ENCODE data around the gene DDAH2. TPM values are rescaled to one million over a fixed set of nuclear protein-coding genes. Genes with fewer than 3 reads are reported as not detected.

Gene DDAH2
- total RNA-seq, 1 donor from 2014 or later = 145 TPM

GRCh38 chr6:31727717-31728671 is 1.1 kb downstream of the DDAH2 start:
- no peak for DNase-seq (ENCODE audit: low spot score)
- Mint-ChIP-seq H3K9me3 (ENCODE audit: unreplicated experiment) (no peaks in the 10 kb centered on the region), H3K4me3 (ENCODE audit: unreplicated experiment) (peak overlapping the region; percentile 98), H3K27me3 (ENCODE audit: unreplicated experiment) (peaks cover 11% of the 10 kb centered on the region), H3K27ac (ENCODE audit: unreplicated experiment) (no peak overlapping the region), H3K4me1 (ENCODE audit: unreplicated experiment) (peaks cover 34% of the 10 kb centered on the region), H3K36me3 (ENCODE audit: low read depth, unreplicated experiment) (peaks cover 33% of the 10 kb centered on the region)
- TF ChIP-seq, protein P1, sequence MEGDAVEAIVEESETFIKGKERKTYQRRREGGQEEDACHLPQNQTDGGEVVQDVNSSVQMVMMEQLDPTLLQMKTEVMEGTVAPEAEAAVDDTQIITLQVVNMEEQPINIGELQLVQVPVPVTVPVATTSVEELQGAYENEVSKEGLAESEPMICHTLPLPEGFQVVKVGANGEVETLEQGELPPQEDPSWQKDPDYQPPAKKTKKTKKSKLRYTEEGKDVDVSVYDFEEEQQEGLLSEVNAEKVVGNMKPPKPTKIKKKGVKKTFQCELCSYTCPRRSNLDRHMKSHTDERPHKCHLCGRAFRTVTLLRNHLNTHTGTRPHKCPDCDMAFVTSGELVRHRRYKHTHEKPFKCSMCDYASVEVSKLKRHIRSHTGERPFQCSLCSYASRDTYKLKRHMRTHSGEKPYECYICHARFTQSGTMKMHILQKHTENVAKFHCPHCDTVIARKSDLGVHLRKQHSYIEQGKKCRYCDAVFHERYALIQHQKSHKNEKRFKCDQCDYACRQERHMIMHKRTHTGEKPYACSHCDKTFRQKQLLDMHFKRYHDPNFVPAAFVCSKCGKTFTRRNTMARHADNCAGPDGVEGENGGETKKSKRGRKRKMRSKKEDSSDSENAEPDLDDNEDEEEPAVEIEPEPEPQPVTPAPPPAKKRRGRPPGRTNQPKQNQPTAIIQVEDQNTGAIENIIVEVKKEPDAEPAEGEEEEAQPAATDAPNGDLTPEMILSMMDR (IDR thresholded peaks at IDR 0.05; ENCODE audit: unreplicated experiment) = no peak

DNA sequence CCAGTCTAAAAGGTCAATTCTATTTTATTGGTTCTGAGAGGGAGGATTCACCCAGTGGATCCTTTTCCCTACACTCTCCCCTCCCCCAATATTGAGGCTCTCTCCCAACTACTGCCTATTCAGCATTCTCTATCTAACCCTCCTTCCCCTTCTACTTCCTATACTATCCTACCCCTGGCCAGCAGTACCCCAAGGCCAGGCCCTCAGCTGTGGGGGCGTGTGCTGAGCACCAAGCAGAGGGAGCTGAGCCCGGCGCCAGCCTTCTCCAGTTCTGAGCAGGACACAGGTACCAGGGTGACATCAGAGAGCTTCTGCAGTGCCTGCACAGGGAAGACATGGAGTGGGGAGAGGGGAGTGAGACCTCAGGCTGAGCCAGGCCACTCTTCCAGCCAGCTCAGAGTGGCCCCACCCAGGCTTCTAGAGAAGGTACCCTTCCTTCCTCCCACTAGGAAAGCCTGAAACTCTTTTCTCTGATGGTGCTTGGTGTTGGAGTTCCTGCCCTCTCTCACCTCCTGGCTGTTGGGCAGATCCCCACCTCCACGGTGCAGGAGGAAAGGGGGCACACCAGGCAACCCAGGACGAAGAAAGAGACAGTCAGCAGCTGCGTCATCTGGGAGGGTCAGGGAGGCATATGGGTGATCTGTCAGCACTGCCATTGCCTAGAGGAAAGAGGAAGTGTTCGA is 1.9 kb downstream of the DDAH2 start:
- Mint-ChIP-seq H3K9me3 (ENCODE audit: unreplicated experiment) (no peaks in the 10 kb centered on the region), H3K27ac (ENCODE audit: unreplicated experiment) (peak overlapping the region; percentile 28), H3K36me3 (ENCODE audit: low read depth, unreplicated experiment) (peaks cover 31% of the 10 kb centered on the region), H3K4me3 (ENCODE audit: unreplicated experiment) (peak overlapping the region; percentile 85), H3K4me1 (ENCODE audit: unreplicated experiment) (peaks cover 32% of the 10 kb centered on the region), H3K27me3 (ENCODE audit: unreplicated experiment) (peaks cover 11% of the 10 kb centered on the region)
- DNase-seq (ENCODE audit: low spot score) = no peak
- TF ChIP-seq, protein P1 (IDR thresholded peaks at IDR 0.05; ENCODE audit: unreplicated experiment) = no peak

DNA sequence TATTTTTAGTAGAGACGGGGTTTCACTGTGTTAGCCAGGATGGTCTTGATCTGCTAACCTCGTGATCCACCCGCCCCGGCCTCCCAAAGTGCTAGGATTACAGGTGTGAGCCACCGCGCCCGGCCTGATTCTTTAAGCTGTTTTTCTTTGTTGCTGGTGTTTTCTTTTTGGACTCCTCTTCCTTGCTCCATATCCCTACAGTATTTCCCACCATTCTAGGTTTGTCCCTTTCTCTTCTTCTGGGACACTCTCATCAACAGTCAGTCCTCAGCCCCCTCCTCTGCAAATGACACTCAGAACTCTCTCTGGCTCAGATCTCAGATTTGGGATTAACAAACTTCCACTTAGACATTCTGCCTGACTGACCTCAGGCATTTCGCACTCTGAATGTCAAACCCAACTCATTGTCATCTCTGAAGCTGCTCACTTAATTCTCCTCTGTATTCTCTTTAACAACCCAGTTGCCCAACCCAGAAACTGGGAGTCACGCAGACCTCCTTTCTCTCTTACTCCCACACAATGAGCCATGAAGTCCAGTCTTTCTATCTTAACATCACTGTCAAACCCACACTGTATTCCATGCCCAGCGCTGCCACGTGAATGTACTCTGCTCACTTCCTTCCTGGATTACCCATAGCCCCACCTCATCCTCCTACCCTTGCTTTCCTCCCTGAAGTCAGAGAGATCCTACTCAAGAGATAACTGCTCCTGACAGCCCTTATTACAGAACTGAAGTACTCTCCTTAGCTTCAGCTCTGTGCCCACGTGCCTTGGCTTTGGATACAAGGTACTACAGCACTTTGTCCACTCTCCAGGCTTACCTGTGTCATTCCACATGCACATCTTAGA is 3.4 kb downstream of the DDAH2 start:
- Mint-ChIP-seq H3K4me1 (ENCODE audit: unreplicated experiment) (peaks cover 27% of the 10 kb centered on the region), H3K4me3 (ENCODE audit: unreplicated experiment) (peak overlapping the region; percentile 18), H3K27ac (ENCODE audit: unreplicated experiment) (no peak overlapping the region), H3K27me3 (ENCODE audit: unreplicated experiment) (peaks cover 15% of the 10 kb centered on the region), H3K36me3 (ENCODE audit: low read depth, unreplicated experiment) (peaks cover 24% of the 10 kb centered on the region), H3K9me3 (ENCODE audit: unreplicated experiment) (no peaks in the 10 kb centered on the region)
- no peak for DNase-seq (ENCODE audit: low spot score)
- TF ChIP-seq, protein P1 (IDR thresholded peaks at IDR 0.05; ENCODE audit: unreplicated experiment) = no peak

DNA sequence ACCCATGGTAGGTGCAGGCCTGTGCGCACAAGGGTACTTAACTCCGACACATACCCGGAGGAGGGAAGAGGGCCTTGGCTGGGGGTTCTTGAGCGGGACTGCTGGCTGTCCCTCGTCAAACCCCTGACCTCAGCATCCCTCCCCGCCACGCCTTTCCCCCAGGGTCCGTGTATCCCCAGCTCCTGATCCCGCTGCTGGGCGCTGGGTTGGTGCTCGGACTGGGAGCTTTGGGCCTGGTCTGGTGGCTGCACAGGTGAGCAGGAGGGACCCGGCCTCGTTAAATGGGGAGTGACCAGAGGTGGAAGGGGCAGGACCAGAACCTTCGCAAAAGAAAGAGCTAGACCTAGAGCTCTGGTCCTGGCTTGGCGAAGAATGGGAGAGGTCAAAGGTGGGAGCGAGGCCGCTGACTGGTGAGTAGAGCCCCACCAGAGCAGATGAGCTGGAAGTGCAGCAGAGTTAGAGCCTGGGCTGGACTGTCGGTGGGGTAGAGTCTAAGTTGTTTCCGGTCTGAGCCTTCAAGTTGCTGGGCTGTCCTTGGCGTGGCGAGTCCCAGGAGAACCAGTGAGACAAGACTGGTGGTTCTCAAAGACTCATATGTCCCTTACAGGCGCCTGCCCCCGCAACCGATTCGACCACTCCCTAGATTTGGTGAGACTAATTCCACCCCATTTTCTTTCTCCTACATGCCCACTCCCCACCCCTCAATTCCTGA is 5.0 kb downstream of the DDAH2 start:
- TF ChIP-seq, protein P1 (IDR thresholded peaks at IDR 0.05; ENCODE audit: unreplicated experiment) = no peak
- H3K4me1 Mint-ChIP-seq (ENCODE audit: unreplicated experiment) = peaks cover 23% of the 10 kb centered on the region
- H3K9me3 Mint-ChIP-seq (ENCODE audit: unreplicated experiment) = no peaks in the 10 kb centered on the region
- H3K27ac Mint-ChIP-seq (ENCODE audit: unreplicated experiment) = no peak overlapping the region
- no peak for DNase-seq (ENCODE audit: low spot score)
- peaks cover 12% of the 10 kb centered on the region for H3K27me3 Mint-ChIP-seq (ENCODE audit: unreplicated experiment)
- H3K36me3 Mint-ChIP-seq (ENCODE audit: low read depth, unreplicated experiment) = peaks cover 29% of the 10 kb centered on the region
- H3K4me3 Mint-ChIP-seq (ENCODE audit: unreplicated experiment) = no peak overlapping the region
